Mesenchymal stem cell (in vitro differentiated cells and primary cell): Measurements from ENCODE around the gene NKAIN2.

Source experiments
- DNase-seq: peaks from one replicate; pipeline ENCODE4 v3.0.0-alpha.2; 2013
- H2AFZ ChIP-seq: one replicate; pipeline ENCODE4 v1.6.1; 2013; ENCODE audit warnings: low read depth, mild to moderate bottlenecking, control low read depth, inconsistent platforms, low read length, moderate library complexity
- H2AK5ac ChIP-seq: 2 replicates; pipeline ENCODE4 v1.6.1; 2013; ENCODE audit warnings: low read length, moderate library complexity, mild to moderate bottlenecking, inconsistent platforms; ENCODE audit not compliant: severe bottlenecking
- H2BK120ac ChIP-seq: one replicate; pipeline ENCODE4 v1.6.1; 2013; ENCODE audit warnings: low read depth, mild to moderate bottlenecking, inconsistent platforms, low read length, moderate library complexity
- H2BK12ac ChIP-seq, 2 experiments: one replicate each; pipeline ENCODE4 v1.6.1; 2013; ENCODE audit warnings: inconsistent platforms in 2 of 2, low read length in 2 of 2, mild to moderate bottlenecking in 2 of 2, moderate library complexity in 2 of 2, control low read depth in 1 of 2
- H2BK15ac ChIP-seq: one replicate; pipeline ENCODE4 v1.6.1; 2013; ENCODE audit warnings: mild to moderate bottlenecking, low read depth, inconsistent platforms; ENCODE audit not compliant: poor library complexity, severe bottlenecking
- H2BK5ac ChIP-seq: 2 replicates; pipeline ENCODE4 v1.6.1; 2013; ENCODE audit warnings: low read depth, mild to moderate bottlenecking, low read length, control low read depth, inconsistent platforms; ENCODE audit not compliant: poor library complexity, severe bottlenecking
- H3K14ac ChIP-seq, 2 experiments: one replicate each; pipeline ENCODE4 v1.6.1; 2013; ENCODE audit warnings: inconsistent platforms in 2 of 2, low read length in 2 of 2, control low read depth in 1 of 2, mild to moderate bottlenecking in 1 of 2, moderate library complexity in 1 of 2
- H3K18ac ChIP-seq, 2 experiments: one replicate each; pipeline ENCODE4 v1.6.1; 2013; ENCODE audit warnings: inconsistent platforms in 2 of 2, low read length in 2 of 2, control low read depth in 1 of 2, low read depth in 1 of 2, mild to moderate bottlenecking in 1 of 2
- H3K23ac ChIP-seq, 2 experiments: one replicate each; pipeline ENCODE4 v1.6.1; 2013; ENCODE audit warnings: inconsistent platforms in 2 of 2, low read length in 2 of 2, mild to moderate bottlenecking in 2 of 2, moderate library complexity in 2 of 2, control low read depth in 1 of 2
- H3K27ac ChIP-seq: 2 replicates; pipeline ENCODE4 v1.5.1; 2013; ENCODE audit warnings: mild to moderate bottlenecking, moderate library complexity, low read length, control low read depth, inconsistent platforms; ENCODE audit not compliant: poor library complexity, severe bottlenecking
- H3K27me3 ChIP-seq, 2 experiments: 2 replicates each; pipeline versions ENCODE4 v1.6.1 to v1.7.0; 2013; ENCODE audit warnings: low read length in 2 of 2, mild to moderate bottlenecking in 2 of 2, moderate library complexity in 2 of 2, control low read depth in 1 of 2, inconsistent platforms in 1 of 2; ENCODE audit not compliant: control insufficient read depth in 1 of 2, insufficient read depth in 1 of 2
- H3K36me3 ChIP-seq, 2 experiments: 2 replicates each; pipeline versions ENCODE4 v1.6.1 to v1.7.0; 2013; ENCODE audit warnings: low read length in 2 of 2, control low read depth in 1 of 2, inconsistent platforms in 1 of 2, low read depth in 1 of 2, mild to moderate bottlenecking in 1 of 2; ENCODE audit not compliant: insufficient read depth in 2 of 2, control insufficient read depth in 1 of 2
- H3K4ac ChIP-seq, 2 experiments: one replicate each; pipeline ENCODE4 v1.6.1; 2013; ENCODE audit warnings: inconsistent platforms in 2 of 2, low read length in 2 of 2, mild to moderate bottlenecking in 2 of 2, moderate library complexity in 2 of 2, control low read depth in 1 of 2, low read depth in 1 of 2
- H3K4me1 ChIP-seq: 2 replicates; pipeline ENCODE4 v1.6.1; 2013; ENCODE audit warnings: low read depth, low read length, control low read depth; ENCODE audit not compliant: control insufficient read depth, insufficient read depth
- H3K4me2 ChIP-seq: 2 replicates; pipeline ENCODE4 v1.6.1; 2013; ENCODE audit warnings: low read length, mild to moderate bottlenecking, inconsistent platforms; ENCODE audit not compliant: poor library complexity, severe bottlenecking
- H3K4me3 ChIP-seq, 2 experiments: 2 replicates each; pipeline versions ENCODE4 v1.5.1 to v1.7.0; 2013; ENCODE audit warnings: low read length in 2 of 2, mild to moderate bottlenecking in 2 of 2, control low read depth in 1 of 2, low read depth in 1 of 2; ENCODE audit not compliant: insufficient read depth in 1 of 2
- H3K79me1 ChIP-seq: replicated peaks from 2 replicates; pipeline ENCODE4 v1.6.1; 2013; ENCODE audit warnings: mild to moderate bottlenecking, control low read depth, low read length, inconsistent platforms; ENCODE audit not compliant: poor library complexity, severe bottlenecking
- H3K9ac ChIP-seq: 2 replicates; pipeline ENCODE4 v1.7.0; 2013; ENCODE audit warnings: mild to moderate bottlenecking, low read length, moderate library complexity
- H3K9me3 ChIP-seq: 2 replicates; pipeline ENCODE4 v1.7.0; 2013; ENCODE audit warnings: mild to moderate bottlenecking, low read length; ENCODE audit not compliant: control insufficient read depth
- H4K8ac ChIP-seq: one replicate; pipeline ENCODE4 v1.6.1; 2013; ENCODE audit warnings: inconsistent platforms, mild to moderate bottlenecking, low read length, moderate library complexity
- H4K91ac ChIP-seq: one replicate; pipeline ENCODE4 v1.6.1; 2013; ENCODE audit warnings: mild to moderate bottlenecking, low read length, inconsistent platforms
- WGBS: methylation state at CpG from one replicate; pipeline ENCODE4 v1.1.7; 2013; ENCODE audit warnings: mixed read lengths; 5-methylcytosine and 5-hydroxymethylcytosine counted together

The NKAIN2 gene

GRCh38 chr6:124870611-124871459 lies 1067.2 kb downstream of the NKAIN2 start:
- DNase-seq, result peak; percentile 46

DNA sequence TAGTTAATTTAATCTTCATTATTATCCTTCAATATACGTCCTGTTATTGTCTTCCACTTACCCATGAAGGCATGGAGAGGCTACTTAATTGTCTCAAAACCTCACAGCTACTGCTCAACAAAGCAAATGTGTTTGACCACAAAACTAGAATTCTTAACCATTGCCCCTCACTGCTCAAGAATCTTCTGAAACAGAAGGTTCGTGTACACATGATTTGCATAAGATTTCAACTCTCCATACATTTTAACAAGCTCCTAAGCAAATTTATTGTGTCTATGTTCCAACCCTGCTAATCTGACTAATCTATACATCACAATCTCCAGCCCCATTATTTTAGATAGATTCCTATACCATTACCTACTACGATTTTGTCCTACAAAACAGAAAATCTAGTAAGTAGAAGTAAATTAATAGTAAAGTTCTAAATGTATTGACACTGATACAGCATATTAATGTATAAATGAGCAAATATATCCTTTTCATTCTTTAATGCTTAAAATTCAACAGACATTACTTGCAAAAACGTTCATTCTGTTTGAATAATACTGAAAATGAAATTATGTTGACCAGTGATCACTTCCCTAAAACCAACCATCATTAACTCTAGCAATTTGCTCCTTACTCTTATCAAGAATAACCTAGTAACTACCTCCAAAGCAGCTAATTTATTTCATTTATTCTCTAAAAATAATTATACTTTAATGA lies 1068.8 kb downstream of the NKAIN2 start:
- no peak overlapping the region for H4K8ac ChIP-seq
- WGBS, result 78% methylated on average over 3 of the region's 4 CpGs

More at GRCh38 chr6:124870611-124871459, 1067.2 kb downstream of the NKAIN2 start:
- no peak overlapping the region for H2BK120ac ChIP-seq
- no peak overlapping the region for H3K14ac ChIP-seq
- no peaks in the 10 kb centered on the region for H3K9me3 ChIP-seq
- WGBS, result no CpG with 5 or more reads among the region's 4 CpGs
- H2AK5ac ChIP-seq, result no peak overlapping the region
- no peak overlapping the region for H4K91ac ChIP-seq
- H3K23ac ChIP-seq, result no peak overlapping the region
- H3K27me3 ChIP-seq, result no peaks in the 10 kb centered on the region
- no peak overlapping the region for H3K18ac ChIP-seq
- no peak overlapping the region for H3K4ac ChIP-seq
- H4K8ac ChIP-seq, result no peak overlapping the region
- no peak overlapping the region for H3K4me3 ChIP-seq
- no peak overlapping the region for H3K4me2 ChIP-seq
- H3K79me1 ChIP-seq, result no peaks in the 10 kb centered on the region
- no peak overlapping the region for H2BK15ac ChIP-seq
- no peak overlapping the region for H2AFZ ChIP-seq
- H3K27ac ChIP-seq, result no peak overlapping the region
- H2BK12ac ChIP-seq, result no peak overlapping the region
- peak overlapping the region; percentile 21 for H3K9ac ChIP-seq
- H3K36me3 ChIP-seq, result no peaks in the 10 kb centered on the region
- no peak overlapping the region for H2BK5ac ChIP-seq
- no peaks in the 10 kb centered on the region for H3K4me1 ChIP-seq

GRCh38 chr6:124873066-124873410 lies 1069.4 kb downstream of the NKAIN2 start:
- H3K9me3 ChIP-seq, result no peaks in the 10 kb centered on the region
- H2AK5ac ChIP-seq, result no peak overlapping the region
- no peak overlapping the region for H3K4ac ChIP-seq
- H2BK5ac ChIP-seq, result no peak overlapping the region
- no peak overlapping the region for H3K9ac ChIP-seq
- H2BK12ac ChIP-seq, result no peak overlapping the region
- no peak overlapping the region for H4K8ac ChIP-seq
- H3K36me3 ChIP-seq, result no peaks in the 10 kb centered on the region
- no peak overlapping the region for H2BK15ac ChIP-seq
- no peaks in the 10 kb centered on the region for H3K27me3 ChIP-seq
- H4K91ac ChIP-seq, result no peak overlapping the region
- no peak overlapping the region for H2AFZ ChIP-seq
- no peaks in the 10 kb centered on the region for H3K79me1 ChIP-seq
- no peak overlapping the region for H3K14ac ChIP-seq
- no peak overlapping the region for H3K23ac ChIP-seq
- no peaks in the 10 kb centered on the region for H3K4me1 ChIP-seq
- no peak overlapping the region for H3K4me3 ChIP-seq
- H3K4me2 ChIP-seq, result no peak overlapping the region
- no peak for DNase-seq
- 89% methylated on average over 3 of the region's 3 CpGs for WGBS
- no peak overlapping the region for H3K18ac ChIP-seq
- no peak overlapping the region for H2BK120ac ChIP-seq
- no peak overlapping the region for H3K27ac ChIP-seq

More for the DNA sequence above, 1068.8 kb downstream of the NKAIN2 start:
- Histone ChIP-seq H3K4me3 (no peak overlapping the region), H3K9me3 (no peaks in the 10 kb centered on the region), H2BK120ac (no peak overlapping the region), H2AK5ac (no peak overlapping the region), H3K27me3 (no peaks in the 10 kb centered on the region), H4K91ac (no peak overlapping the region), H3K23ac (no peak overlapping the region), H2BK12ac (no peak overlapping the region), H3K14ac (no peak overlapping the region), H3K4ac (no peak overlapping the region), H2BK5ac (no peak overlapping the region), H3K36me3 (no peaks in the 10 kb centered on the region), H3K9ac (no peak overlapping the region), H3K27ac (no peak overlapping the region), H3K79me1 (no peaks in the 10 kb centered on the region), H3K4me1 (no peaks in the 10 kb centered on the region), H3K18ac (no peak overlapping the region), H3K4me2 (no peak overlapping the region), H2BK15ac (no peak overlapping the region), H2AFZ (no peak overlapping the region)
- no peak for DNase-seq
